Thyroid gland (tissue), 4 donors: ENCODE results near the gene VAMP4. TPM values are rescaled to one million over a fixed set of nuclear protein-coding genes. Genes with fewer than 3 reads are reported as not detected.

Source experiments
- DNase-seq, 2 donors: peaks; one replicate each; pipeline ENCODE4 v3.0.0-alpha.2; 2019
- H3K27ac ChIP-seq, 3 donors: fragments of 200-600 bp; sonication (generic); 1 replicate in 2 of 3; 2 replicates in 1 of 3; pipeline ENCODE4 v1.5.1; 2016 to 2019; ENCODE audit warnings: mild to moderate bottlenecking in 1 of 3, moderate library complexity in 1 of 3
- H3K27me3 ChIP-seq: fragments of 200-600 bp; sonication (generic); one replicate; pipeline ENCODE4 v1.5.1; 2019
- H3K36me3 ChIP-seq, 2 donors: fragments of 200-600 bp; sonication (generic); one replicate each; pipeline ENCODE4 v1.5.1; 2016 to 2019
- H3K4me1 ChIP-seq, 2 donors: fragments of 200-600 bp; sonication (generic); one replicate each; pipeline ENCODE4 v1.5.1; 2017 to 2019
- H3K4me3 ChIP-seq, 3 donors: fragments of 200-600 bp; sonication (generic); replicated peaks in 1 of 3; 1 replicate in 2 of 3; 2 replicates in 1 of 3; pipeline ENCODE4 v1.5.1; 2016; ENCODE audit warnings: mild to moderate bottlenecking in 1 of 3
- H3K9me3 ChIP-seq: fragments of 200-600 bp; sonication (generic); one replicate; pipeline ENCODE4 v1.5.1; 2017
- POLR2A ChIP-seq, 2 donors: fragments of 450-650 bp; IDR thresholded peaks; one replicate each; pipeline ENCODE4 v1.6.1; 2017; ENCODE audit warnings: antibody characterized with exemption in 2 of 2, mild to moderate bottlenecking in 2 of 2, moderate library complexity in 1 of 2
- WGBS, 2 donors: methylation state at CpG; one replicate each; pipeline ENCODE4 v1.1.5; 2017; 5-methylcytosine and 5-hydroxymethylcytosine counted together
- intact Hi-C: fragments of 100-400 bp; cut with DNase I; formaldehyde crosslinking; loops from one replicate; pipeline ENCODE4 v1.15.1; 2023
- total RNA-seq, 4 donors: library from RNA; depleted of rRNA; stranded (reverse); fragments of >200 nt; gene quantifications; one replicate each; pipeline ENCODE4 v1.2.3, GENCODE V29; 2016
- TF ChIP-seq, protein P1 (sequence below), 6 experiments: fragments of 200-600 bp in 3 of 6; fragments of 450-650 bp in 3 of 6; sonication (generic) in 3 of 6; IDR thresholded peaks; one replicate each; pipeline ENCODE4 v1.5.1; 2016 to 2019; ENCODE audit warnings: antibody characterized with exemption in 6 of 6, mild to moderate bottlenecking in 2 of 6, inconsistent platforms in 1 of 6, moderate library complexity in 1 of 6

Gene VAMP4
- total RNA-seq, 4 donors from 2014 or later = 16.3 to 23.2 (median 17.8) TPM

GRCh38 chr1:171786534-171786933 lies 44.7 kb upstream of the VAMP4 start:
- 98% methylated on average over 2 of the region's 2 CpGs for whole genome bisulfite sequencing, 2 donors
- Histone ChIP-seq H3K9me3 (no peaks in the 10 kb centered on the region), H3K4me1 (peaks cover 5 to 10% of the 10 kb centered on the region in 2 donors), H3K4me3 (no peak overlapping the region), H3K27me3 (no peaks in the 10 kb centered on the region), H3K36me3 (peaks cover 54 to 56% of the 10 kb centered on the region in 2 donors), H3K27ac (no peak overlapping the region)
- no peak for DNase-seq
- intact Hi-C loops = no loop called here
- no peak for TF ChIP-seq POLR2A (IDR thresholded peaks at IDR 0.05)
- TF ChIP-seq, protein P1, sequence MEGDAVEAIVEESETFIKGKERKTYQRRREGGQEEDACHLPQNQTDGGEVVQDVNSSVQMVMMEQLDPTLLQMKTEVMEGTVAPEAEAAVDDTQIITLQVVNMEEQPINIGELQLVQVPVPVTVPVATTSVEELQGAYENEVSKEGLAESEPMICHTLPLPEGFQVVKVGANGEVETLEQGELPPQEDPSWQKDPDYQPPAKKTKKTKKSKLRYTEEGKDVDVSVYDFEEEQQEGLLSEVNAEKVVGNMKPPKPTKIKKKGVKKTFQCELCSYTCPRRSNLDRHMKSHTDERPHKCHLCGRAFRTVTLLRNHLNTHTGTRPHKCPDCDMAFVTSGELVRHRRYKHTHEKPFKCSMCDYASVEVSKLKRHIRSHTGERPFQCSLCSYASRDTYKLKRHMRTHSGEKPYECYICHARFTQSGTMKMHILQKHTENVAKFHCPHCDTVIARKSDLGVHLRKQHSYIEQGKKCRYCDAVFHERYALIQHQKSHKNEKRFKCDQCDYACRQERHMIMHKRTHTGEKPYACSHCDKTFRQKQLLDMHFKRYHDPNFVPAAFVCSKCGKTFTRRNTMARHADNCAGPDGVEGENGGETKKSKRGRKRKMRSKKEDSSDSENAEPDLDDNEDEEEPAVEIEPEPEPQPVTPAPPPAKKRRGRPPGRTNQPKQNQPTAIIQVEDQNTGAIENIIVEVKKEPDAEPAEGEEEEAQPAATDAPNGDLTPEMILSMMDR (IDR thresholded peaks at IDR 0.05) = no peak

- 79 to 80% methylated on average over 6 to 9 of the region's 9 CpGs for WGBS, 2 donors
- intact Hi-C loops = no loop called here
- H3K4me3 ChIP-seq = no peak overlapping the region
- no peaks in the 10 kb centered on the region for H3K9me3 ChIP-seq
- peaks cover 5 to 10% of the 10 kb centered on the region in 2 donors for H3K4me1 ChIP-seq
- H3K36me3 ChIP-seq = peaks cover 47 to 55% of the 10 kb centered on the region in 2 donors
- DNase-seq = no peak
- H3K27me3 ChIP-seq = no peaks in the 10 kb centered on the region
- no peak overlapping the region for H3K27ac ChIP-seq
- TF ChIP-seq, protein P1 (IDR thresholded peaks at IDR 0.05) = no peak
- no peak for TF ChIP-seq POLR2A (IDR thresholded peaks at IDR 0.05)
Measured at GRCh38 chr1:171785766-171786165, 43.9 kb upstream of the VAMP4 start.

GRCh38 chr1:171784784-171785183 lies 42.9 kb upstream of the VAMP4 start:
- DNase-seq = no peak
- H3K36me3 ChIP-seq = peaks cover 39 to 45% of the 10 kb centered on the region in 2 donors
- intact Hi-C loops = no loop called here
- H3K27ac ChIP-seq = no peak overlapping the region
- H3K27me3 ChIP-seq = no peaks in the 10 kb centered on the region
- no peak for TF ChIP-seq POLR2A (IDR thresholded peaks at IDR 0.05)
- TF ChIP-seq, protein P1 (IDR thresholded peaks at IDR 0.05) = no peak
- H3K4me1 ChIP-seq = peaks cover 5 to 10% of the 10 kb centered on the region in 2 donors
- no peaks in the 10 kb centered on the region for H3K9me3 ChIP-seq
- H3K4me3 ChIP-seq = no peak overlapping the region

DNA sequence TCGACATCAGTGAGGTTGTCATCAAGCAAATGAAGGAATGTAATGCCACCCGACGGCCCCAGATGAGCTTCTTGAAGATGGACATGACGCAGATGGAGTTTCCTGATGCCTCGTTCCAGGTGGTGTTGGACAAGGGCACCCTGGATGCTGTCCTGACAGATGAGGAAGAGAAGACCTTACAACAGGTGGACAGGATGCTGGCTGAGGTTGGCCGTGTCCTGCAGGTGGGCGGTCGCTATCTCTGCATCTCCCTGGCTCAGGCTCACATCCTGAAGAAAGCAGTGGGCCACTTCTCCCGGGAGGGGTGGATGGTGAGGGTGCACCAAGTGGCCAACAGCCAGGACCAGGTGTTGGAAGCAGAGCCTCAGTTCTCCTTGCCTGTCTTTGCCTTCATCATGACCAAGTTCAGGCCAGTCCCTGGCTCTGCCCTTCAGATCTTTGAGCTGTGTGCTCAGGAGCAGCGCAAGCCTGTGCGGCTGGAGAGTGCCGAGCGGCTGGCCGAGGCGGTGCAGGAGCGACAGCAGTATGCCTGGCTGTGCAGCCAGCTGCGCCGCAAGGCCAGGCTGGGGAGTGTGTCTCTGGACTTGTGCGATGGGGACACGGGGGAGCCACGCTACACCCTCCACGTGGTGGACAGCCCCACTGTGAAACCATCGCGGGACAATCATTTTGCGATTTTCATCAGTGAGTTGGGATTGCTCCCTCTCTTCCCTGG lies 42.1 kb upstream of the VAMP4 start:
- WGBS, 2 donors = 88 to 89% methylated on average over 11 to 14 of the region's 25 CpGs

More for the DNA sequence above, 42.1 kb upstream of the VAMP4 start:
- no peak for TF ChIP-seq POLR2A (IDR thresholded peaks at IDR 0.05)
- TF ChIP-seq, protein P1 (IDR thresholded peaks at IDR 0.05) = no peak
- H3K36me3 ChIP-seq = peaks cover 37 to 41% of the 10 kb centered on the region in 2 donors
- H3K9me3 ChIP-seq = no peaks in the 10 kb centered on the region
- peaks cover 5 to 10% of the 10 kb centered on the region in 2 donors for H3K4me1 ChIP-seq
- H3K27me3 ChIP-seq = no peaks in the 10 kb centered on the region
- DNase-seq = no peak
- H3K27ac ChIP-seq = no peak overlapping the region
- no peak overlapping the region for H3K4me3 ChIP-seq
- intact Hi-C loops = no loop called here
